Tibial nerve (tissue), 4 donors: ENCODE data around the gene COL4A2.

Source experiments
- CTCF ChIP-seq, 5 experiments: fragments of 200-600 bp in 3 of 5; fragments of 450-650 bp in 2 of 5; sonication (generic) in 3 of 5; IDR thresholded peaks; one replicate each; pipeline ENCODE4 v1.5.1; 2016 to 2019; ENCODE audit warnings: antibody characterized with exemption in 5 of 5, mild to moderate bottlenecking in 3 of 5, moderate library complexity in 2 of 5
- EP300 ChIP-seq, 2 donors: sonication (generic); formaldehyde crosslinking; IDR thresholded peaks; one replicate each; pipeline ENCODE4 v1.6.1; 2017; ENCODE audit warnings: antibody characterized with exemption in 2 of 2, mild to moderate bottlenecking in 1 of 2

GRCh38 chr13:110509478-110509926 is 202.4 kb downstream of the COL4A2 start:
- TF ChIP-seq EP300 (IDR thresholded peaks at IDR 0.05) (no peak), CTCF (IDR thresholded peaks at IDR 0.05) (no peak)
